Mucosa of rectum (tissue), 2 donors: ENCODE results near the gene RAB6B.

Source experiments
- H3K27ac ChIP-seq, 2 donors: one replicate each; pipeline ENCODE4 v1.7.0; 2013; ENCODE audit warnings: inconsistent platforms in 2 of 2, low read depth in 2 of 2, low read length in 2 of 2
- H3K27me3 ChIP-seq, 2 donors: one replicate each; pipeline ENCODE4 v1.7.0; 2013; ENCODE audit warnings: low read length in 2 of 2; ENCODE audit not compliant: control insufficient read depth in 2 of 2, insufficient read depth in 2 of 2
- H3K36me3 ChIP-seq, 2 donors: one replicate each; pipeline ENCODE4 v1.7.0; 2013; ENCODE audit warnings: low read length in 2 of 2; ENCODE audit not compliant: control insufficient read depth in 2 of 2, insufficient read depth in 2 of 2
- H3K4me1 ChIP-seq, 2 donors: one replicate each; pipeline ENCODE4 v1.7.0; 2013; ENCODE audit warnings: low read length in 2 of 2, mild to moderate bottlenecking in 1 of 2; ENCODE audit not compliant: control insufficient read depth in 2 of 2, insufficient read depth in 2 of 2
- H3K4me3 ChIP-seq, 2 donors: one replicate each; pipeline ENCODE4 v1.7.0; 2013; ENCODE audit warnings: low read length in 2 of 2
- H3K9ac ChIP-seq, 2 donors: one replicate each; pipeline ENCODE4 v1.7.0; 2013; ENCODE audit warnings: low read length in 2 of 2, low read depth in 1 of 2, mild to moderate bottlenecking in 1 of 2
- H3K9me3 ChIP-seq, 2 donors: one replicate each; pipeline ENCODE4 v1.7.0; 2013; ENCODE audit warnings: low read length in 2 of 2; ENCODE audit not compliant: control insufficient read depth in 2 of 2
- donor health status: healthy.
- donor health status: Normal muscosa, but diverticular disease.

The RAB6B gene

GRCh38 chr3:133837487-133838295, 58.0 kb downstream of the RAB6B start:
- Histone ChIP-seq H3K9ac (no peak overlapping the region), H3K9me3 (no peaks in the 10 kb centered on the region), H3K27ac (no peak overlapping the region), H3K36me3 (no peaks in the 10 kb centered on the region), H3K27me3 (no peaks in the 10 kb centered on the region), H3K4me3 (no peak overlapping the region), H3K4me1 (no peaks in the 10 kb centered on the region)

- H3K4me3 ChIP-seq, result no peak overlapping the region
- no peaks in the 10 kb centered on the region for H3K27me3 ChIP-seq
- H3K9ac ChIP-seq, result no peak overlapping the region
- H3K27ac ChIP-seq, result no peak overlapping the region
- no peaks in the 10 kb centered on the region for H3K36me3 ChIP-seq
- no peaks in the 10 kb centered on the region for H3K9me3 ChIP-seq
- no peaks in the 10 kb centered on the region for H3K4me1 ChIP-seq
Observed at GRCh38 chr3:133836497-133837158, 59.1 kb downstream of the RAB6B start.

- Histone ChIP-seq H3K9me3 (no peaks in the 10 kb centered on the region), H3K36me3 (no peaks in the 10 kb centered on the region), H3K27ac (no peak overlapping the region), H3K4me1 (no peaks in the 10 kb centered on the region), H3K9ac (no peak overlapping the region), H3K27me3 (no peaks in the 10 kb centered on the region), H3K4me3 (no peak overlapping the region)
Observed at GRCh38 chr3:133835961-133836360, 59.7 kb downstream of the RAB6B start.

- Histone ChIP-seq H3K4me3 (no peak overlapping the region), H3K9me3 (no peaks in the 10 kb centered on the region), H3K4me1 (no peaks in the 10 kb centered on the region), H3K27ac (no peak overlapping the region), H3K27me3 (no peaks in the 10 kb centered on the region), H3K9ac (no peak overlapping the region), H3K36me3 (no peaks in the 10 kb centered on the region)
Observed at GRCh38 chr3:133835418-133835743, 60.3 kb downstream of the RAB6B start.

GRCh38 chr3:133834621-133835417, 60.9 kb downstream of the RAB6B start:
- no peaks in the 10 kb centered on the region for H3K36me3 ChIP-seq
- H3K9ac ChIP-seq, result no peak overlapping the region
- H3K4me1 ChIP-seq, result no peaks in the 10 kb centered on the region
- no peak overlapping the region for H3K4me3 ChIP-seq
- no peaks in the 10 kb centered on the region for H3K9me3 ChIP-seq
- no peaks in the 10 kb centered on the region for H3K27me3 ChIP-seq
- H3K27ac ChIP-seq, result no peak overlapping the region

GRCh38 chr3:133833880-133834620, 61.6 kb downstream of the RAB6B start:
- H3K4me1 ChIP-seq, result no peaks in the 10 kb centered on the region
- no peak overlapping the region for H3K27ac ChIP-seq
- no peak overlapping the region for H3K4me3 ChIP-seq
- no peaks in the 10 kb centered on the region for H3K9me3 ChIP-seq
- H3K9ac ChIP-seq, result no peak overlapping the region
- no peaks in the 10 kb centered on the region for H3K27me3 ChIP-seq
- H3K36me3 ChIP-seq, result no peaks in the 10 kb centered on the region

- Histone ChIP-seq H3K4me3 (no peak overlapping the region), H3K4me1 (no peaks in the 10 kb centered on the region), H3K27me3 (no peaks in the 10 kb centered on the region), H3K36me3 (no peaks in the 10 kb centered on the region), H3K27ac (no peak overlapping the region), H3K9me3 (no peaks in the 10 kb centered on the region), H3K9ac (no peak overlapping the region)
Observed at GRCh38 chr3:133833267-133833666, 62.4 kb downstream of the RAB6B start.

- Histone ChIP-seq H3K4me3 (no peak overlapping the region), H3K27me3 (no peaks in the 10 kb centered on the region), H3K36me3 (no peaks in the 10 kb centered on the region), H3K9ac (no peak overlapping the region), H3K27ac (no peak overlapping the region), H3K4me1 (no peaks in the 10 kb centered on the region), H3K9me3 (no peaks in the 10 kb centered on the region)
Observed at GRCh38 chr3:133832802-133833144, 62.9 kb downstream of the RAB6B start.

- no peaks in the 10 kb centered on the region for H3K4me1 ChIP-seq
- H3K36me3 ChIP-seq, result no peaks in the 10 kb centered on the region
- no peak overlapping the region for H3K4me3 ChIP-seq
- no peak overlapping the region for H3K27ac ChIP-seq
- no peaks in the 10 kb centered on the region for H3K9me3 ChIP-seq
- no peak overlapping the region for H3K9ac ChIP-seq
- no peaks in the 10 kb centered on the region for H3K27me3 ChIP-seq
Observed at GRCh38 chr3:133831966-133832801, 63.5 kb downstream of the RAB6B start.
